Parathyroid adenoma (tissue), 2 donors: ENCODE results near the gene RAB43.
A peak's percentile ranks its signal among the peaks of the same experiment; 100 is the strongest.
"Not testable (repeated sequence)": the region's sequence is repeated elsewhere in the genome, so short reads cannot be mapped to it uniquely, and the experiment has no call there.

Experiments
- H2AFZ ChIP-seq: fragments of 300-600 bp; sonication (generic); one replicate; pipeline ENCODE4 v1.7.0; 2017; ENCODE audit warnings: antibody characterized with exemption, mild to moderate bottlenecking
- H3K27ac ChIP-seq: fragments of 300-600 bp; sonication (generic); one replicate; pipeline ENCODE4 v1.7.0; 2017
- H3K27me3 ChIP-seq: fragments of 300-600 bp; sonication (generic); one replicate; pipeline ENCODE4 v1.7.0; 2017; ENCODE audit warnings: low read length; ENCODE audit not compliant: control insufficient read depth, insufficient read depth
- H3K36me3 ChIP-seq: fragments of 300-600 bp; sonication (generic); one replicate; pipeline ENCODE4 v1.7.0; 2017; ENCODE audit warnings: low read length; ENCODE audit not compliant: control insufficient read depth, insufficient read depth
- H3K4me1 ChIP-seq: fragments of 300-600 bp; sonication (generic); one replicate; pipeline ENCODE4 v1.7.0; 2017; ENCODE audit warnings: control low read depth
- H3K4me2 ChIP-seq: fragments of 300-600 bp; sonication (generic); one replicate; pipeline ENCODE4 v1.7.0; 2017; ENCODE audit warnings: low read length
- H3K4me3 ChIP-seq: fragments of 300-600 bp; sonication (generic); one replicate; pipeline ENCODE4 v1.7.0; 2017; ENCODE audit warnings: low read depth, low read length
- H3K79me2 ChIP-seq: fragments of 300-600 bp; sonication (generic); one replicate; pipeline ENCODE4 v1.7.0; 2017; ENCODE audit warnings: control low read depth
- H3K9ac ChIP-seq: fragments of 300-600 bp; sonication (generic); one replicate; pipeline ENCODE4 v1.7.0; 2017; ENCODE audit warnings: mild to moderate bottlenecking
- H3K9me3 ChIP-seq: fragments of 300-600 bp; sonication (generic); one replicate; pipeline ENCODE4 v1.7.0; 2017; ENCODE audit warnings: low read length; ENCODE audit not compliant: control insufficient read depth
- CTCF ChIP-seq: fragments of 300-600 bp; sonication (generic); IDR thresholded peaks from one replicate; pipeline ENCODE4 v1.7.0; 2017; ENCODE audit warnings: antibody characterized with exemption, mild to moderate bottlenecking
- donor health status: primary hyperparathyroidism.

Gene RAB43

GRCh38 chr3:129161860-129162271 is 40.3 kb upstream of the RAB43 start:
- Histone ChIP-seq H3K27me3 (no peaks in the 10 kb centered on the region), H3K9ac (no peak overlapping the region), H3K4me3 (peak overlapping the region; percentile 78), H3K36me3 (no peaks in the 10 kb centered on the region), H3K4me2 (peak overlapping the region; percentile 87), H3K9me3 (no peaks in the 10 kb centered on the region), H3K27ac (peak overlapping the region; percentile 93), H3K4me1 (peaks cover 9% of the 10 kb centered on the region), H2AFZ (peak overlapping the region; percentile 88), H3K79me2 (peaks cover 15% of the 10 kb centered on the region)
- TF ChIP-seq CTCF: no peak

- peak within 1 kb of the TSS; percentile 78 for H3K4me3 ChIP-seq
- H3K27ac ChIP-seq: peak within 1 kb of the TSS; percentile 93
- no peaks in the 10 kb centered on the region for H3K9me3 ChIP-seq
- no peaks in the 10 kb centered on the region for H3K36me3 ChIP-seq
- TF ChIP-seq CTCF: peak; percentile 64
- peaks cover 9% of the 10 kb centered on the region for H3K4me1 ChIP-seq
- H3K4me2 ChIP-seq: peak within 1 kb of the TSS; percentile 96
- H3K9ac ChIP-seq: peak within 1 kb of the TSS; percentile 33
- H3K79me2 ChIP-seq: peaks cover 15% of the 10 kb centered on the region
- H3K27me3 ChIP-seq: no peaks in the 10 kb centered on the region
- H2AFZ ChIP-seq: peak within 1 kb of the TSS; percentile 91
These were observed 39.6 kb upstream of the RAB43 start, which contains the start of gene ISY1 for GRCh38 chr3:129160891-129161859. TSS of gene ISY1 (minus strand) at chr3:129161063. CDS start at chr3:129160975, 88 bp downstream.

- Histone ChIP-seq H3K27me3 (no peaks in the 10 kb centered on the region), H3K36me3 (no peaks in the 10 kb centered on the region), H3K4me1 (no peaks in the 10 kb centered on the region)
These were observed 23.2 kb upstream of the RAB43 start for GRCh38 chr3:129144786-129145185.

GRCh38 chr3:129141011-129141410 is 19.4 kb upstream of the RAB43 start:
- H3K36me3 ChIP-seq, H3K27ac ChIP-seq, H3K9me3 ChIP-seq, H3K9ac ChIP-seq, H2AFZ ChIP-seq, H3K27me3 ChIP-seq, H3K79me2 ChIP-seq, H3K4me3 ChIP-seq, H3K4me2 ChIP-seq, H3K4me1 ChIP-seq: not testable (repeated sequence)

More at GRCh38 chr3:129144786-129145185, 23.2 kb upstream of the RAB43 start:
- Histone ChIP-seq H3K9ac (no peak overlapping the region), H3K27ac (no peak overlapping the region), H3K4me2 (no peak overlapping the region), H2AFZ (no peak overlapping the region), H3K79me2 (no peaks in the 10 kb centered on the region), H3K4me3 (no peak overlapping the region), H3K9me3 (no peaks in the 10 kb centered on the region)
- TF ChIP-seq CTCF: no peak

GRCh38 chr3:129139911-129140310 is 18.3 kb upstream of the RAB43 start:
- no peaks in the 10 kb centered on the region for H3K36me3 ChIP-seq
- H3K4me1 ChIP-seq: no peaks in the 10 kb centered on the region
- H3K27ac ChIP-seq: no peak overlapping the region
- no peak overlapping the region for H2AFZ ChIP-seq
- no peak overlapping the region for H3K4me2 ChIP-seq
- H3K9me3 ChIP-seq: no peaks in the 10 kb centered on the region
- H3K79me2 ChIP-seq: no peaks in the 10 kb centered on the region
- no peak overlapping the region for H3K4me3 ChIP-seq
- no peak overlapping the region for H3K9ac ChIP-seq
- no peaks in the 10 kb centered on the region for H3K27me3 ChIP-seq
- no peak for TF ChIP-seq CTCF

GRCh38 chr3:129136275-129136674 is 14.7 kb upstream of the RAB43 start:
- not testable (repeated sequence) for H3K4me1 ChIP-seq, H3K27me3 ChIP-seq, H3K9ac ChIP-seq, H3K79me2 ChIP-seq, H2AFZ ChIP-seq, H3K9me3 ChIP-seq, H3K36me3 ChIP-seq, H3K27ac ChIP-seq, H3K4me3 ChIP-seq, H3K4me2 ChIP-seq
